ENCODE measurements around the gene SUN3. TPM values are rescaled to one million over a fixed set of nuclear protein-coding genes. Genes with fewer than 3 reads are reported as not detected.

Gene SUN3
- total and polyA plus RNA-seq, 9 of the 15 experiments (the other 6 are each of a cell fraction or from before 2014, with no cell fraction given): 0.04 to 0.06 TPM; not detected in 7

GRCh38 chr7:48048113-48048512 lies 19.2 kb upstream of the SUN3 start (continued):
- TF ChIP-seq MBD1 (CRISPR knock-in tag; IDR thresholded peaks at IDR 0.05): no peak

GRCh38 chr7:48046458-48046857 lies 17.6 kb upstream of the SUN3 start:
- Histone ChIP-seq H3K4me3 (no peak overlapping the region), H4K20me1 (replicated peaks; ENCODE audit: control insufficient read depth, insufficient read depth, low read length) (no peaks in the 10 kb centered on the region), H3K27ac (ENCODE audit: extremely low read depth, low read depth, low read length) (no peak overlapping the region), H2AFZ (ENCODE audit: low read depth, low read length) (no peak overlapping the region), H3K9me3 (replicated peaks; ENCODE audit: control insufficient read depth, insufficient read depth, low read depth, low read length) (no peaks in the 10 kb centered on the region), H3K79me2 (ENCODE audit: control insufficient read depth, insufficient read depth, low read length) (no peaks in the 10 kb centered on the region), H3K4me2 (ENCODE audit: insufficient read depth, low read length) (no peak overlapping the region), H3K36me3 (ENCODE audit: control insufficient read depth, insufficient read depth, low read length) (no peaks in the 10 kb centered on the region), H3K4me1 (replicated peaks in 1 of 2; ENCODE audit: control insufficient read depth in 2 of 2, insufficient read depth in 2 of 2, low read length in 2 of 2) (no peaks in the 10 kb centered on the region; a peak in 1 of 5 replicates), H3K27me3 (ENCODE audit: control insufficient read depth in 2 of 2, insufficient read depth in 2 of 2, low read length in 2 of 2) (peaks cover 28 to 56% of the 10 kb centered on the region in 2 experiments; a peak in 4 of 5 replicates), H3K9ac (ENCODE audit: insufficient read depth in 1 of 2, low read depth in 2 of 2, low read length in 2 of 2) (no peak overlapping the region), H3K9me1 (ENCODE audit: control insufficient read depth, insufficient read depth, low read length) (no peaks in the 10 kb centered on the region)
- ChIA-PET POLR2A (no interaction called here), CTCF (ENCODE audit: low intra/inter-chr PET ratio) (no interaction called here)
- FAIRE-seq: no peak
- BruUV-seq (replicated peaks): no TSS peak
- intact Hi-C loops (cut with micrococcal nuclease): no loop called here
- TF ChIP-seq ZBTB43 (CRISPR knock-in tag; IDR thresholded peaks at IDR 0.05) (no peak), CREBBP (IDR thresholded peaks at IDR 0.05; ENCODE audit: low read depth, low read length) (no peak), RAD21 (CRISPR knock-in tag; conservative IDR thresholded peaks at IDR 0.05 in 1 of 2, IDR thresholded peaks at IDR 0.05 in 1 of 2) (no peak), RBM22 (IDR thresholded peaks at IDR 0.05; ENCODE audit: low read depth, low read length, poor library complexity, severe bottlenecking) (no peak), MXI1 (IDR thresholded peaks at IDR 0.05; ENCODE audit: low read depth, low read length) (no peak), NR3C1 (CRISPR knock-in tag; IDR thresholded peaks at IDR 0.05) (no peak), DIDO1 (tag; IDR thresholded peaks at IDR 0.05; ENCODE audit: low read depth) (no peak), DACH1 (IDR thresholded peaks at IDR 0.05; ENCODE audit: partially characterized antibody) (no peak)
- under 1% methylated on average over 13 of the region's 14 CpGs for WGBS (ENCODE audit: insufficient coverage, low coverage, missing lambda C conversion rate)
- in situ Hi-C loops (cut with MboI): no loop called here
- peak; percentile 34; the same call in 1 of the 3 replicates for ATAC-seq
- DNase-seq (ENCODE audit: extremely low read depth in 1 of 4, low spot score in 3 of 4): no peak
